Uterus (tissue), 4 donors: Measurements from ENCODE around the gene CABS1. TPM values are rescaled to one million over a fixed set of nuclear protein-coding genes. Genes with fewer than 3 reads are reported as not detected.

ENCODE experiments used
- DNase-seq, 2 donors: peaks; one replicate each; pipeline ENCODE4 v3.0.0-alpha.2; 2019 to 2020
- H3K27ac ChIP-seq, 2 donors: fragments of 200-600 bp; sonication (generic); 1 replicate in 1 of 2; 2 replicates in 1 of 2; pipeline ENCODE4 v1.5.1; 2016 to 2018
- H3K27me3 ChIP-seq, 2 donors: fragments of 200-600 bp; sonication (generic); one replicate each; pipeline ENCODE4 v1.5.1; 2018 to 2019; ENCODE audit warnings: control low read depth in 1 of 2
- H3K36me3 ChIP-seq, 2 donors: fragments of 200-600 bp; sonication (generic); one replicate each; pipeline ENCODE4 v1.5.1; 2019; ENCODE audit warnings: control low read depth in 1 of 2
- H3K4me1 ChIP-seq, 2 donors: fragments of 200-600 bp; sonication (generic); one replicate each; pipeline ENCODE4 v1.5.1; 2018 to 2019; ENCODE audit warnings: control low read depth in 1 of 2
- H3K4me3 ChIP-seq, 2 donors: fragments of 200-600 bp; sonication (generic); 1 replicate in 1 of 2; 2 replicates in 1 of 2; pipeline ENCODE4 v1.5.1; 2018 to 2019; ENCODE audit warnings: mild to moderate bottlenecking in 1 of 2
- H3K9me3 ChIP-seq, 2 donors: fragments of 200-600 bp; sonication (generic); one replicate each; pipeline ENCODE4 v1.5.1; 2019; ENCODE audit warnings: control low read depth in 1 of 2
- POLR2A ChIP-seq, 2 donors: fragments of 450-650 bp; IDR thresholded peaks; one replicate each; pipeline ENCODE4 v1.6.1; 2016; ENCODE audit warnings: antibody characterized with exemption in 2 of 2, mild to moderate bottlenecking in 1 of 2, moderate library complexity in 1 of 2
- intact Hi-C: fragments of 100-400 bp; cut with DNase I; formaldehyde crosslinking; loops from one replicate; pipeline ENCODE4 v1.15.1; 2023; ENCODE audit warnings: low total_unique reads
- total RNA-seq, 4 donors: library from RNA; depleted of rRNA in 3 of 4; stranded (reverse); fragments of >200 nt in 3 of 4; gene quantifications; one replicate each; pipeline versions ENCODE4 v1.1.0 to v1.2.4, GENCODE V29; 2014 to 2023
- TF ChIP-seq, protein P1 (sequence below), 4 experiments: fragments of 200-600 bp in 2 of 4; fragments of 450-650 bp in 2 of 4; sonication (generic) in 2 of 4; IDR thresholded peaks; one replicate each; pipeline ENCODE4 v1.5.1; 2016 to 2019; ENCODE audit warnings: antibody characterized with exemption in 4 of 4, mild to moderate bottlenecking in 2 of 4, moderate library complexity in 1 of 4
- donor health status: DM: yes; HTN: yes; CAD: no.

CABS1 gene
- total RNA-seq, 4 donors from 2014 or later = 0.28 TPM; not detected in 3

DNA sequence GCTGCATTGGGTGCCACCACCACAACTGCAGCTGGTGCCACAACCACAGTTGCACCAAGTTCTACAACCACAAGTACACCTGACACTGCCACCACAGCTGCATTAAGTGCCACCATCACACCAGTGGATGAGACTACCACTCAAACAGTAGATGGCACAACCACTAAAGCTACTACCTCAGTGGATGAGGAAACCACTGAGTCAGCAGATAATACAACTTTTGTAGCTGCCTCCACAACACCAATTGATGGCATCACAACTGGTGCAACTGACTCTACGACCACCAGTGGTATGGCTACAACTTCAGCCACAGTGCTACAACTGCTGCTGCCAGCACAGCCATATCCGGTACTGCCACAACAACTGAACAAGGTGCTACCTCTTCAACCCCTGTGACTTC, 35.1 kb upstream of the CABS1 start:
- Histone ChIP-seq H3K27ac (no peak overlapping the region), H3K4me1 (no peaks in the 10 kb centered on the region), H3K27me3 (no peaks in the 10 kb centered on the region), H3K9me3 (no peaks in the 10 kb centered on the region), H3K36me3 (no peaks in the 10 kb centered on the region), H3K4me3 (no peak overlapping the region)
- no peak for DNase-seq
- intact Hi-C loops = no loop called here
- TF ChIP-seq, protein P1, sequence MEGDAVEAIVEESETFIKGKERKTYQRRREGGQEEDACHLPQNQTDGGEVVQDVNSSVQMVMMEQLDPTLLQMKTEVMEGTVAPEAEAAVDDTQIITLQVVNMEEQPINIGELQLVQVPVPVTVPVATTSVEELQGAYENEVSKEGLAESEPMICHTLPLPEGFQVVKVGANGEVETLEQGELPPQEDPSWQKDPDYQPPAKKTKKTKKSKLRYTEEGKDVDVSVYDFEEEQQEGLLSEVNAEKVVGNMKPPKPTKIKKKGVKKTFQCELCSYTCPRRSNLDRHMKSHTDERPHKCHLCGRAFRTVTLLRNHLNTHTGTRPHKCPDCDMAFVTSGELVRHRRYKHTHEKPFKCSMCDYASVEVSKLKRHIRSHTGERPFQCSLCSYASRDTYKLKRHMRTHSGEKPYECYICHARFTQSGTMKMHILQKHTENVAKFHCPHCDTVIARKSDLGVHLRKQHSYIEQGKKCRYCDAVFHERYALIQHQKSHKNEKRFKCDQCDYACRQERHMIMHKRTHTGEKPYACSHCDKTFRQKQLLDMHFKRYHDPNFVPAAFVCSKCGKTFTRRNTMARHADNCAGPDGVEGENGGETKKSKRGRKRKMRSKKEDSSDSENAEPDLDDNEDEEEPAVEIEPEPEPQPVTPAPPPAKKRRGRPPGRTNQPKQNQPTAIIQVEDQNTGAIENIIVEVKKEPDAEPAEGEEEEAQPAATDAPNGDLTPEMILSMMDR (IDR thresholded peaks at IDR 0.05) = no peak
- no peak for TF ChIP-seq POLR2A (IDR thresholded peaks at IDR 0.05)

DNA sequence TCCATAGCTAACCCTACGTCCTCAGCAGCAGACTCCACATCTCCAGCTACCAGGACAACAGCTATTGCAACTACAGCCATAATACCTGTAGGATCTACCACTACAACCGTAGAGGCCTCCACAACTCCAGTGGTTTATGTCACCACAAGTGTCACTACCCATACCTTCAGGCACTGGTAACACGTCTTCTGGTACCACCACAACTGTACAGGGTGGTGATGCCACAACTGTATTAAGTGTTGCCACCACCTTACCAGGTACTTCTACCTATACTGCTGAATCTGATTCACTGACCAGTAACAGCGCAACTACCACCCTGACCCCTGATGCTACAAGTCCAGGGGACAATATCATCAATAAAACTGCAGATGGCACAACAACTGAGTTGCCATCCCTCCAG, 34.6 kb upstream of the CABS1 start:
- Histone ChIP-seq H3K36me3 (no peaks in the 10 kb centered on the region), H3K4me3 (no peak overlapping the region), H3K27me3 (no peaks in the 10 kb centered on the region), H3K4me1 (no peaks in the 10 kb centered on the region), H3K27ac (no peak overlapping the region), H3K9me3 (no peaks in the 10 kb centered on the region)
- intact Hi-C loops = no loop called here
- TF ChIP-seq POLR2A (IDR thresholded peaks at IDR 0.05) = no peak
- TF ChIP-seq, protein P1 (IDR thresholded peaks at IDR 0.05) = no peak
- no peak for DNase-seq

DNA sequence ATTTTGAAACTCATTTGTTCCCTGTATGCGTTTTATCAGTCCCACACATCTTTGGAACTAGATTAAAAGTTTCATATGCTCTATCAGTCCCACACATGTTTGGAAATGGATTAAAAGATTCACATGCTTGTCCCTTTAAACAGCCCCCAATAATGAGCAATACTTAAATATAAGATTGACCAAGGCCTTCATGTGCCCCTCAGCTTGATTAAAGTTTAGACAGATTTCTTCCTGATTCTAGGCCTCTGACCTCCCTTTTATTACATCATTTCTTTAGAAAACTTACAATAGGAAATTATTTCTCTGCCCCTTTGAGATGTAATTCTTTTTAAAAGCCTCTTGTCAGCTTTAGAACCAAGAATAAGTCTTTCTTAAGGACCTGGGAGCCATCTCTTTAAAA, 31.7 kb upstream of the CABS1 start:
- no peak for TF ChIP-seq POLR2A (IDR thresholded peaks at IDR 0.05)
- TF ChIP-seq, protein P1 (IDR thresholded peaks at IDR 0.05) = no peak
- Histone ChIP-seq H3K36me3 (no peaks in the 10 kb centered on the region), H3K9me3 (no peaks in the 10 kb centered on the region), H3K4me3 (no peak overlapping the region), H3K27me3 (no peaks in the 10 kb centered on the region), H3K4me1 (no peaks in the 10 kb centered on the region), H3K27ac (no peak overlapping the region)
- no peak for DNase-seq
- intact Hi-C loops = no loop called here

DNA sequence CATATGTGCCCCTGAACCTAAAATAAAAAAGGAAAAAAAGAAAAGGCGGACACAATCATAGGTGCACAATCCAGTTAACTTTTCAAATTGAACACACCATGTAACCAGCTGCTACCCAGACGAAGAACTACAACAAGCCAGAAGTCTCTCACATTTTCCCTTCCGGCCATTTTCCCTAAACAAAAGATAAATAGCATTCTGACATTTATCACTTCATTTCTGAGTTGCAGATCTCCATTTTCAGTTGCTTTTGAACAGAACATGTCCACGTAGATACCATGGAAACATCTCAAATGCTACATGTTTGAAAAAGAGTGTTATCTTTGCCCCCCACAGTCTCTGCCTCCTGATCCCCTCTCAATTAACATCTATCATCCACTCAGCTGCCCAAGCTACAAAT, 29.2 kb upstream of the CABS1 start:
- no peak for TF ChIP-seq POLR2A (IDR thresholded peaks at IDR 0.05)
- TF ChIP-seq, protein P1 (IDR thresholded peaks at IDR 0.05) = no peak
- Histone ChIP-seq H3K27me3 (no peaks in the 10 kb centered on the region), H3K27ac (no peak overlapping the region), H3K4me1 (no peaks in the 10 kb centered on the region), H3K9me3 (no peaks in the 10 kb centered on the region), H3K4me3 (no peak overlapping the region), H3K36me3 (no peaks in the 10 kb centered on the region)
- intact Hi-C loops = no loop called here
- DNase-seq = no peak

DNA sequence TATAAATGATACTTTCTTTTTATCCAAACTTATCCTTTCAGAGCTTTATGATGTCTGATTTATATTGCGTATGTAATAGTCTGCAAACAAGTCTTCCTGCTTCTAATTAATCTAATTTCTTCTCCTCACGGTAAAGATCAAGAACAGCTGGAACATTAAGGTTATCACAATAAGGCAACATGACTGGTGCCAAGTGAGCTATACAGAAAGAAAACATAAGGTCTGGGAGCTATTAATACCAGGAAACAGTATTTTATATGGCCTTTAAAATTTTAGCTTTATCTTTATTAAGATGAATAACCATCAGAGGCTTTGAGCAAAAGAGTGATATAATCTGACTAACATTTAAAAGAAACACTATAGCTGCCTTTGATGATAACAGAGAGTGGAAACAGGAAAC, 28.7 kb upstream of the CABS1 start:
- Histone ChIP-seq H3K9me3 (no peaks in the 10 kb centered on the region), H3K27me3 (no peaks in the 10 kb centered on the region), H3K4me3 (no peak overlapping the region), H3K36me3 (no peaks in the 10 kb centered on the region), H3K27ac (no peak overlapping the region), H3K4me1 (no peaks in the 10 kb centered on the region)
- no peak for DNase-seq
- TF ChIP-seq, protein P1 (IDR thresholded peaks at IDR 0.05) = no peak
- no peak for TF ChIP-seq POLR2A (IDR thresholded peaks at IDR 0.05)
- intact Hi-C loops = no loop called here
